Globus pallidus (tissue), 1 donor: ENCODE measurements around the gene PRKCH.
A peak's percentile ranks its signal among the peaks of the same experiment; 100 is the strongest.

Source experiments
- DNase-seq: peaks from one replicate; pipeline ENCODE4 v3.0.0-alpha.2; 2015; ENCODE audit warnings: low spot score

The PRKCH gene

GRCh38 chr14:61430066-61430757, 108.8 kb downstream of the PRKCH start:
- DNase-seq = no peak

GRCh38 chr14:61433169-61433568, 111.8 kb downstream of the PRKCH start:
- DNase-seq = no peak

GRCh38 chr14:61433828-61434227, 112.4 kb downstream of the PRKCH start:
- DNase-seq = no peak

GRCh38 chr14:61434311-61434710, 112.9 kb downstream of the PRKCH start:
- no peak for DNase-seq

DNA sequence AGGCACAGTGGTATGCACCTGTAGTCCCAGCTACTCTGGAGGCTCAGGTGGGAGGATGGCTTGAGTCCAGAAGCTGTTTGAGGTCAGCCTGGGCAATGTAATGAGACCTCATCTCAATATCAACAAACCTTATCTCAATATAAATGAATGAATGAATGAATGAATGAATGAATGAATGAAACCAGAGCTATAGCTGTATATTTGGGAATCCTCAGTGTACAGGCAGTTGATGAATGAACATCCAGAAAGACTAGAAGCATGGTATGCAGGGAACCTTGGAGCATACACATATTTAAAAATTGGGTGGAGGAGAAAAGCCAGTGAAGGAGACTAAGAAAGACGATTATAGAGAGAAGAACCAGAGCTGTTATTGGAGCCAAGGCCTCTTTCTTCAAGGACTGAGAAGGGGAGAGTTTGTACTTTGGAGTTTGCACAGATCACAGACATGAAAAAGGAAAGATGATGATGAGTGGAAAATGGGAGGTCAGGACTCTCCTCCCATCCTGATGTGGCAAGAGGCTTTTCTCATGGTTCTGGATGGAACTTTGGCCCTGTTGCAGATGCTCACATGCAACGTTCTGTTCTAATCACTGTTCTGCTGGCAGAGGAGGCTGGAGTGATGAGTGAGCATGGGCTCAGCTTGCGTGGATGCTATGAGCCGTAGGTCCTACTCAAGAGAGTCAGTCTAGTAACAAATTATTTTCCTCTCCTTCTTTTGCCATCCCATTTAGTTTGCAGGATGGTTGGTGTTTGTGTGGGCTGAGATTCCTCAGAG, 114.4 kb downstream of the PRKCH start:
- DNase-seq = no peak

DNA sequence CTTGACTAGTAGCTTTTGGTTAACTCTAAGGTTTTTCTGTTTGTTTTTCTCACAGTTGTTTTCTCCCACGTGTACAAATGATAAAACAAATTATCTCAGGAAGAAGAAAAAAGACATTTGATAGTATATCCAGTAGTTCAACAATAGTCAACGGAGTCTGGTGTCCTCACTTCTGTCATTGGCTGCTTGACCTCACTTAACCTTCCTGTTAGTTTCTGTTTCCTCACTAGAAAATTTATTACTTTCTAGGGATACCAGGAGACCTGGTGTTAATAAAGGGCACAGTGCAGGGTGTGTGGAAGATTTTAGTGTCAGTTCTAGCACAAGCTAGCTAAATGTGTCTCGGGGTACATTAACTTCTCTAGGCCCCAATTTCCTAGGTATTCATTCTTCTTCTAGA, 116.0 kb downstream of the PRKCH start:
- no peak for DNase-seq

DNA sequence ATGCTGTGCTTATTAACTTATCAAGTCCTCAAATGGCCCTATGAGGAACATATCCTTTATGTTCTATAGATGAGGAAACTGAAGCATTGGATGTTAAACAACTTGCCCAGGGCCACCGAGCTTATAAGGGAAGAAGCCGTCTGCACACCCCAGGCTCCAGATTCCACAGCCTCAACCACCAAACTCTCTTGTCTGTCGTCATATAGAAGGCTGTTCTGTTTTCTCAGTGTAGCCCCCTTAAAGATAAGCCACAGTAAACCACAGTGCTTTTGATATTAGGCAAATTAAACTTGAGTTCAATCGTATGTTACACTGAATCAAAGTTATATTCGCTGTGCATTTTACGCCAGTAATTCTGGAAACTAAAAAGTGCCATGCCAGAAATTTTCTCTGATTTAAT, 116.7 kb downstream of the PRKCH start:
- no peak for DNase-seq

DNA sequence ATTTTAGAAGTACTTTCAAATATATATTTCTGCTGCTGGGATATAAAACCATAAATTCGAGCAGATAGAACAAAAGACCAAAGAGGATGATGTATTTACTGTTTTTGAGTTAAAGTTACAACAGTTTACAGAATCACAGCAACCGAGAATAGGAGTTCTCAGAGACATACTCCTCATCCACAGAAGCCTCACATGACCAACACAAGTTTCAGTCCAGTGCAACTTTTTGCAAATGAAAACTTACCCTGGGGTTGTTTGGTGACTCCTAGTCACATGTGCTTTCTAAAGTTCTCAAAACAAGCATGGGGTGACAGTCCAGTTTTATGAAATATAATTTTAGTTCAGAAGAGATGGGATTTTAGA, 117.1 kb downstream of the PRKCH start:
- no peak for DNase-seq

DNA sequence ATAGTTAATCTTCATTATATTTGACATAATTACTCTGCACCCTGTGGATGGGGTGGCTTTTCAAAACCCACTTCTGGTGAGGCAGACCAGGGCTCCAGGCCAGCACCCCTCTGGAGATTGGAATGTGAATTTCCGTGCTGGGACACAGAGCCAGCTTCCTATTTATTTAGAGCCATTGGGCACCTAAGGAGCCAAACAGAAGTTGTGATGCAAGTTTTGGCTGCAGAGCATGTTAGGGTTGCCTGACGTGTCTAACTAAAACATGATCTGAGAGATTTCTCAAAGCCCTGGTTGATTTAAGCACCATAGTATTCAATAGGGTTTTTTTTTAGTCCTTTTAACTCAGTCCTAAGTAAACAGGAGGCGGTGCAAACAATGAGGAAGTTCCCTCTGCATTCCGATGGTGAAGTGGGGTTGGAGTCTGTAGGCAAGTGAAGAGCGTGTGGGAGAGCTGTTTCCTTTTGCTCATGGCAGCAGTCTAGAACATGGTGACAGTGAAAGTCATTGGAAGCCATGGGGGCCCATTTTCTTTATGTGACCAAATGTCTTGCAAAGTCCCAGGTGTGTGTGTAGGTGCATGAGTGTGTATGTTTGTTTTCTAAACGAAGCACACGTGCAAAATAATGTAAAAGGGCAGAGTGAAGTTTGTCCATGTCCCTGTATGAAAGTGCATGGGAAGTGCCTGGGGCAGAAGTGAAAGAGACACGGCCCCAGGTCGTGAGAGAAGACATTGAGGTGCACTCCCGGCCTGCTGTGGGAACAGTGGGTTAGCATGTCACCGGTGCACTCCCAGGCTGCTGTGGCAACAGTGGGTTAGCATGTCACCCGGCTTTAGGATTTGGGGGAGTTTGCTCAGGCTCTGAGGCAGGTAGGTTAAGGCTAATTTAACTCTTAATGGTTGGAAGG, 117.7 kb downstream of the PRKCH start:
- DNase-seq = peak; percentile 33

DNA sequence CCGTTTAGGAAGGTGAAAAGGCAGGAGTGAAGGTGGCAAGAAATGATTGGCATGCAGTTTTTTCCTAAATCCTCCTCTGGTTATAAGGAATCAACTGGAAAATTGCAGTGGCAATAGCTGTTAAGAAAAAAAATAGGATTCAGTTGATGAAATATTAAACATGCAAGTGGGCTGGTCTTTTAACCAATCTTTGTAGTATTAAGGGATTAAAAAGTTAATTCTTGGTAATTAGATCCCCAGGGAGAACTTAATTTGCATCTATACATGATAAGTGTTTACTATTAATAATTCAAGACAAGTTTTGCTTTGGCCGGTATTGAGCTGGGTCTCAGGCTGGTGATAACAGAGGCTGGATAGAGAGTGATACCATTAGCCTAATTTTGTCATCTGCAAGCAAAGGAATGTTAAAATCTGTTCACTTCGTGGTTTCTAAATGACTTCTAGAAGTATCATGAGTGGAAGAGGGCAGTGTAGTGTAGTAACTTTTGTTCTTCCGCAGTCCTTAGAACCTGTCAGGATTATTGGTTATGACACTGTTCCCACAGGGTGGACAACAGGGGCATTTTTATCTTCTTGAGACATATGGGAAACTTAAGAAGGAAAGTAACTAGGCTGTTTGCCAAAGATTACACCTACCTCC, 118.5 kb downstream of the PRKCH start:
- DNase-seq = no peak

- DNase-seq = no peak
Measured at GRCh38 chr14:61443481-61443880, 122.1 kb downstream of the PRKCH start.

GRCh38 chr14:61444215-61444768, 122.9 kb downstream of the PRKCH start:
- no peak for DNase-seq

DNA sequence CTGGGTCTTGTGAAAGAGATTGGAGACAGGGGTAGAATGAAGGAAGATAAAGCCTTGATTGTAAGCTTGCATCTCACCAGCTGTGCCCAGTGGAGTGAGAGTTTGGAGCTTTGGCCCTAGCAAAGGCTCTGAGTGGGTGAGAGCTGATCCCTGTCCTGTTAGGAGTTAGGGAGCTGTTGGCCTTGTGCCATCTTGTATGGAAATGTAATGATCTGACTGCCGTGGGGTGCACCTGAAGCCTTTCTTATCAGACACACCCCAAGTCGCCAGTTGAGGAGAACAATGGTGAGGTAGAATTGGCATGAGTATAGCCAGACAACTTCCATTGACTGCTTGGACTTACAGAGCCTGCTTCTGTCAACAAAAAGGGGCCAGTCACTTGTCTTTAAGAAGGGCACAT, 130.1 kb downstream of the PRKCH start:
- no peak for DNase-seq

GRCh38 chr14:61451891-61452400, 130.6 kb downstream of the PRKCH start:
- DNase-seq = no peak

DNA sequence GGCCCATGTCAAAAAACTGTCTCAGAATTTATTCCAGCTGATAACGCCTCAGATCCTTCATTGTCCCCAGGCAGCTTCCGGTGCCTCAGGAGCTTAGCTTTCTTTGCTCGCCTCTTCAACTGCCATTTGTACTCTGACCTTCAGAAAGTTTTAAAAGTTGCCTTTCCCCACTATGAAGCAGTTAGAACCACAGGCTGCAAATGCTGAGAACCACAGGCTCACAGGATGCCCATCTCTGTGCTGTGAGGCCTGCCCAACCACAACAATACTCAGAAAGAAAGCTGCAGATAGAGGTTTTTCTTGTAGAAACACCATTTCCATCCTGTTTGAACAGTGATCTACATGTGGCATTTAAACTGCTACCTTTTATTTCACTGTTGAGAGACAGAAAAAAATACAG, 131.1 kb downstream of the PRKCH start:
- no peak for DNase-seq

DNA sequence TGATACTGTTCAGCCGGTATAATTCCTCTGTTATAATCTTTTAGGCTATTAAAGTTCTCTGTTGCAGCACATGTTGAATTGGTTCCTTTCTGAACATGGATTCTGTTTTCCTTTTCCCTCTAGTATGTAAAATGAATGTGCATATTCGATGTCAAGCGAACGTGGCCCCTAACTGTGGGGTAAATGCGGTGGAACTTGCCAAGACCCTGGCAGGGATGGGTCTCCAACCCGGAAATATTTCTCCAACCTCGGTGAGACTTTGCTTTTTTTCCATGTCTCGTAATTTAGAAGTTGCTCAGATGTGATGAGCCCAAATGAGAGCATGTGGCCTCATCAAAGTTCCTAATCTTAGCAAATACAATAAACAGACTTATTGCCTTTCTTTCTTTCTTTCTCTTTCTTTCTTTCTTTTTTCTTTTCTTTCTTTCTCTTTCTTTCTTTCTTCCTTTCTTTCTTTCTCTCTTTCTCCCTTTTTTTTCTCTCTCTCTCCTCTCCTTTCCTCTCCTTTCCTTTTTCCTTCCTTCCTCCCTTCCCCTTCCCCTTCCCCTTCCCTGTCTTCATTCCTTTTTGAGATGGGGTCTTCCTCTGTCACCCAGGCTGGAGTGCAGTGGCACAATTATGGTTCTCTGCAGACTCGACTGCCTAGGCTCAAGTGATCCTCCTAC, 131.9 kb downstream of the PRKCH start:
- DNase-seq = no peak

DNA sequence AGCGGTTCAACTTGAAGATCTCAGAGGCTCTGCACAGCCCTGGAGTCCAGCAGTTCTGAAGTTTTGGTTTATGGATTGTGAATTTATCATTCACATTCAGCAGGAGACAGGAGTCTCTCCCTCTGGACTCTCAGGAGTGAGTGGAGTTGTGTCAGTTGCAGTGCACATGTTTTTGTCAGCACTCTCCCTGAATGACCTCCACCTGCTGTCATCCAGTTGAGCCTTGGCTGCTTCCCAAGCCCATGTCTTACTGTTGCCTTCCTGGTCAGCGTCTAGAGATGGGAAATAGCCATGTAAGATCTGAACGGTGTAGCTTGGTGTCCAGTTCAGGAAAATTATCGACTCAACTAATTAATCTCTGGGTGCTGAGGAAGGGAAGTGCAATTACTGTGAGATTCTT, 133.2 kb downstream of the PRKCH start:
- DNase-seq = no peak

GRCh38 chr14:61455351-61455750, 134.0 kb downstream of the PRKCH start:
- DNase-seq = no peak

DNA sequence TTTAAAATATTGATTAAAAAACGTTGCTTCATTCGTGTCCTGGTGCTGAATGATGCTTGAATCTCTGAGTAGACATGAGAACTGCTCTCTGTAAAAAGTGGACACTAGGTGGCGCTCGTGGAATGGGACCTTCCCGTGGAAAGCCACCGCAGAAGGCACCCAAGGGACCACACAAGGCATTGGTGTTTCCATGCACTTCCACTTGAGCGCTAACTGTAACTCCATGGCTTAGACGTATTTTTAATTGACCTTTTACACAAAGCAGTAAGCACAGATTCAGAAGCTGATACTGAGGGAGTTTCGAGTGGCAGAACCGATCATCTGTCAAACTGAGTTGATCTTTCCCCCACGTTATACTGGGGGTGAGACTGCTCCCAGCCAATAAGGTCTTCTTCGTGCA, 135.3 kb downstream of the PRKCH start:
- DNase-seq = peak; percentile 73

- DNase-seq = no peak
Measured at GRCh38 chr14:61458766-61459165, 137.4 kb downstream of the PRKCH start.

GRCh38 chr14:61459229-61459628, 137.8 kb downstream of the PRKCH start:
- no peak for DNase-seq
